HG02840 (cell line): Measurements from ENCODE around the gene SLC9A8.

Experiments used
- ATAC-seq: cut with Tn5 transposase; IDR thresholded peaks from one replicate; pipeline ENCODE4 v1.9.1; 2021; ENCODE audit warnings: mild to moderate bottlenecking, moderate library complexity, moderate number of reproducible peaks; ENCODE audit not compliant: unreplicated experiment, low FRiP score

SLC9A8 gene

DNA sequence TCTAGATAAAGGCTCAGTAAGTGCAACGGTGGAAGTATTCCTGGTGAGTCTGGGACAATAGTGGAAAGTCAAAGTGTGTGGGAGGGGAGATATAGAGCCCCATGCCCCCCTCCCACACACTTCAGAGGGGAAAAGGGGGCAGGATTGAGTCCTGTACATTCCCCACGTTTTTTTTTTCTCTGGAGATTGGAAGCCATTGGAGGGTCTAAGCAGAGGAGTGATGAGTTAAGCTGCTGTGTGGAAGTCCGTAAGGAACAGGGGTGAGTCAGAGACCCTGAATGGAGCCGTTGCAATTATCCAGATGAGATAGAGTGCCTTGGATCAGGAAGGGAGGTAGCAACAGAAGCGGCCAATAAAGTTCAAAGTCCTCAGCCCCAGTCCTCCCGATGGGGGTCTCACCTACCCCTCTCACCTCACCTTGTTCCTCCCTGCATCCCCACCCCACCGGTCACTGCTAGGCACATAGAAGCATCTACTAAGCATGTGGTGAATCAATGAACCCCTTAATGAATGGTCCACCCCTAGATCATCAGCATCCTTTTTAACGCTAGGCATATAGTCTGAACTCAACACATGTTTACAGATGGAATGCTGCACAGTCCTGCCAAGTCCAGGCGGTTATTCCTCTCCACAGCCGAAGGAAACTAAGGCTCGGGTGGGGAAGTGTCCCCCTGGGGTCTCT, 662 bp upstream of the SLC9A8 start:
- no peak for ATAC-seq

DNA sequence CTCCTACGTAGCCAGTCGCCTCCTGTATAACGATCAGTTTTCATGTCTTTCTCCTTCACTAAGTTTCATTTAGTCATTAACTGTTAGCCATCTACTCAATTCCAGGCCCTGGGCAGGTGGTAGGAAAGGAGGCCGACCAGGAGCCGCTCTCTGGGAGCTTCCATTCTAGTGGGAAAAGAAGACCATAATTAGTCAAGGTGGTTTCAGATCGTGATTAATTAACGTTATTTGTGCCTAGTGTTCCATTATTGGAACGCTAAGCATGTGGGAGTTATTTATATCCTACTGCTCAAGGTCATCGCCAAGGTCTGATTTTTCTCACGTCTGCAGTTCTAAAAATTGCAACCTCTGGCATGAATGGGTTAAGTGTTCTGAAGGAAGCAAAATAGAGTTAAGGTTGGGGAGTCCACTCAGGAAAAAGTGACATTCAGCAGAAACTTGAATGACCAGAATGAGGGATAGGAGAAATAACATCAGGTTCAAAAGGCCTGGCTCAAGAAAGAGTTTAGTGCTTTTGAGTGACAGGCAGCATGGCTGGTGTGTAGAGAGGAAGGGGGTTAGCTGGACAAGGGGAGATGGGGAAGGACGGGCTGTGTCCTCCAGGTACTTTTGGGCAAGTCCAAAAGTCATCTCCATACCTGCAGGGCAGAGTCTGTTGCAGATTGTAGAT, 812 bp downstream of the SLC9A8 start:
- ATAC-seq = no peak

DNA sequence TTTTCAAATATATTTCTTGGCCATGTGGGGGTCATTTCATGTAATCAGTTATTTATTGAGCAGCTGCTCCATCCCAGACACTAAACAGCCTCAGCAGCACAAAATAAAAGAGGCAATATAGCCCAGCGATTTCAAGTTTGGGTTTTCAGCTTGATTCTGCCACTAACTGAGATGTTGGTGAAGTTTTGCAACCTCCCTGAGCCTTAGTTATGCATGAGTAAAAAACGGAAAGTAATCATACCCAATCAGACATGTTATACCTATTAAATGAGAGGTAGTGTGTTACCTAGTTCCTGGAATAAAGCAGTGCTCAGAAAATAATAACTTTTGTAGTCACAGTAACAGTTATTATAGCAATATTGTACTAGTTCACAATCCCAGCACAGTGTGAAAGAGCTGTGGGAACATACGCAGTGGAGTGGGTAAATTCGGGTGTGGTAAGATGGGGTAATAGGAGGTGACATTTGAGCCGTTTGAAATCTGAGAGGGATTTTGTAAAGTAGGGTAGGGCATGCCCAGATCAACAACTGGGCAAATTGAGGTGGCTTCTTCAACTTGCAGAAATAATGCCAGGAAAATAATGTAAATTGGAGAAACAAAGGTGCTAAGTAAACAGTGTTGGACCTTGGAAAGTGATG, 1.5 kb downstream of the SLC9A8 start:
- ATAC-seq = no peak

DNA sequence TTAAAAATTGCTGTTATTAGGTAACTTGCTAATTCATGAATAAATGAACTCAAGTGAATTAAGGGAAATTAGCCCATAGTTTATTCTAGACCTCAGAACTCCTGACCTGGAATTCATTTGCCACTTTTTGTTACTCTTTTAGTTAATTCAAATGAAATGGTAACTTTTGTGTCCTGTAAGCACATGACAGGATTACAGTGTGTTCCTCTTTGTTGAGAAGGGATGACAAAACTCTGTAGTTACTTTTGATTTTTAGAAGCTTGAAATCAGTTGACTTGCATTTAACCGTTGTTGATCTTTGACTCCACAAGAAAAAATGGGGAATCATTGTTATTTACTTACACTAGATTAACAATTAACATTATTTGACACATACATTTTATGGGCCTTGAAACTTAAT, 6.2 kb downstream of the SLC9A8 start:
- ATAC-seq = no peak

DNA sequence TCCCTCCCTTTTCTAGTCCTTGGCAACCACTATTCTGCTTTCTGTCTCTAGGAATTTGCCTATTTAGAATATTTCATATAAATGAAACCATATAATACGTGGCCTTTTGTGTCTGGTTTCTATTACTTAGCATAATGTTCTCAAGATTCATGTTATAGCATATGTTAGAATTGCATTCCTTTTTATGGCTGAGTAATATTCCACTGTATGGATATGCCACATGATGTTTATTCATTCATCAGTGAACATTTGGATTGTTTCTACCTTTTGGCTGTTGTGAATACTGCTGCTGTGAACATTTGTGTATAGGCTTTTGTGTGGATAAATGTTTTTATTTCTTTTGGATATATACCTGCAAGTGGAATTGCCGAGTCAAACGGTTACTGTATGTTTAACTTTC, 7.1 kb downstream of the SLC9A8 start:
- ATAC-seq = no peak

DNA sequence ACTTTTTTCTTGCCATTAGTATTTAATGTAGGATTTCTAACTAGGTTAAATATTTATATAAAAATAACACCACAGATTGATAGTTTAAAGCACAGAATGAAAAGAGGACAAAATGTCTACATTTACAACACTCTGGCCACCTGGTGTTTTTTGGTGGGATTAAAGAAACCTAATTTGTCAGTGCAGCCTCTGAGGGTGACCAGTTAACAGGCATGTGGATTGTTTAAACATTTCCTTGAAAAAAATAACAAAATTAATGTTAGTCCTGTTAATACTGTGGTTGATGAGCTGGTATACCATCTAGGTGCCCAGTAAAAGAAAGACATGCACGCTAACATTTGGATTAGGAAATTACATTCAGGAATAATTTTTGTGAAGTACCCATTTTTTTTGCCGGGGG, 8.8 kb downstream of the SLC9A8 start:
- ATAC-seq = no peak

DNA sequence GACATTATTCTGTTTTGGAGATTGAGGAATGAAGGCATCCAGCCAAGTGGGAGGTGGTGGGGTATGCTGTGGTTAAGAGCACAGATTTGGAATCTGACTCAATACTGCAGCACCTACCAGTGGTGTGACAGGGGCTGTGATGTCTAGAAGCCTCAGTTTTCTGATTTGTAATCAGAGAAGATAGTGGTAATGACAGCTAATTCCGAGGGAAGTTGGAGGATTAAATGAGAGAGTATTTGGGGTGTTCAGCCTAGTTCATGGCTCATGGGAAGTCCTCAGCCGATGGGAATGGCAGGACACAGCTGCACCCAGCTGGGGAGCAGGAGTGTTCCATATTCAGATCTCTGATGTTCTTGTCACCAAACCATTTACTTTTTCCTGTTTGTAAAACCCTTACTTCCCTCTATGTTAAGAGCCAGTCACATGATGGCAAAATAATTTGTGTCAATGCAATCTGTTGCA, 9.3 kb downstream of the SLC9A8 start:
- ATAC-seq = no peak

DNA sequence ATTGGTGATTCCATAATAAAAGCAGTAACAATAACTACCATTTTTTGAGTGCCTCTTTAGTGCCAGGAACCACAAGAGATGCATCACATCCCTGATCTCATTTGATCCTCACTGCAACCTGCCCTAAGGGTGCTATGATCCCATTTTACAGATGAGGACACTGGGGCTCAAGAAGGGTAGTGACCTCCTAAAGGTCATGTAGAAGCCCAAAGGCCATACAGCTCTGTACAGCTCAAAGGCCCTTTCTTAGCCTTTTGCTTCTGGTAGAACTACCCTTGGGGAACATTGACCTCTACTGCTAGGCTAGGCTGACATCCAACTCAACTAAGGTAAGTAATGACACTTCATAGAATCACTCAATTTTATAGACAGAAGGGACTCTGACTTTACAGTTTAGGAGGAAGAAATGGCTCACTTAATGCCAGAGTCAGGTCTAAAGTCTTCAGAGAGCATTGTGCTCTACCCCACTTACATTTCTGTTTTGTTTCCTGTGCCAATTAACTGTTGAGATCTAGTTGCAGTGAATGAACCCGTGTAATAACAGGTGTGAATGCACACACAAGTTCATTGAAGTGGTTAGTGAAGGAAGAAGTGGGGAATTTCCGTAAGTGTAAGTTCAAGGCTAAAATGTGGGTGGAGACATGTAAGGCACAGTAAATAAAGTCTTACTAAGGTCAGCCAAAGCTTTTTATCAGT, 10.7 kb downstream of the SLC9A8 start:
- no peak for ATAC-seq

DNA sequence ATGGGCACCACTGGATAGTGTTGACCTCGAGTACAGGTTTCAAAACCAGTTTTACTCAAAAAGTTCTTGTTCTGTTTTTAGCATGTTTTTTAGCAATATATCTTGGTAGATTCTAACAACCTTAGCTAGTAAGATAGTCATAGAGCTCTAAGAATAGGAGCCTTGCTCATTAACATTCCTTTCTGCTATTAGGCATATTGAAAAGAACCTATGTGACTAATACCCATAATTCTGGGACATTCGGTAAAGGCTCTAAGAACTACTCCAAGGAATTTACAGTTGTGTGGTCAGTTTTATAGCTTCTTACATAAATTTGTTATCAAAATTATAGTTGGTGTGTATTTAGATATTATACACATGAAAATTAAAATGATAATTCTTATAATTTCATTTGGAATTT, 11.6 kb downstream of the SLC9A8 start:
- ATAC-seq = no peak

DNA sequence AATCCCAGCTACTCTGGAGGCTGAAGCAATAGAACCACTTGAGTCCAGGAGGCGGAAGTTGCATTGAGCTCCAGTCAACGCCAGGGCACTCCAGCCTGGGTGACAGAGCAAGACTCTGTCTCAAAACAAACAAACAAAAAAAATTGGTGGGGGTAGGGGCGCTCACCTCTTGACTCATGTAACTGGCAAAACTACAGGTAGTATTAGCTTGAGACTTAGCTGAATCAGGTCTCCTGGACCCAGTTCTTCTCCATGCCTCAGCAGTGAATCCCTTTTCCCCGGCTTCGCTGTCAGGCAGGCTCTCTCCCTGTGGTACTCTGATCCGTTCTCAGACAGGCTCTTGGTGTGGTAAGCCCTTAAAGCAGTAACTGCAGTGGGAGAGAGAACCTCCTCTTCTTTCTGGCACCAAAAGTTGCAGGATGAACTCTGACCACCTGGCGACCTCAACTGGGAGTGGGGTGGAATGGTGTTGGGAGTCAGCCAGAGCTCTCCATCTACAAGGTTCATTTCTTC, 12.9 kb downstream of the SLC9A8 start:
- ATAC-seq = no peak

DNA sequence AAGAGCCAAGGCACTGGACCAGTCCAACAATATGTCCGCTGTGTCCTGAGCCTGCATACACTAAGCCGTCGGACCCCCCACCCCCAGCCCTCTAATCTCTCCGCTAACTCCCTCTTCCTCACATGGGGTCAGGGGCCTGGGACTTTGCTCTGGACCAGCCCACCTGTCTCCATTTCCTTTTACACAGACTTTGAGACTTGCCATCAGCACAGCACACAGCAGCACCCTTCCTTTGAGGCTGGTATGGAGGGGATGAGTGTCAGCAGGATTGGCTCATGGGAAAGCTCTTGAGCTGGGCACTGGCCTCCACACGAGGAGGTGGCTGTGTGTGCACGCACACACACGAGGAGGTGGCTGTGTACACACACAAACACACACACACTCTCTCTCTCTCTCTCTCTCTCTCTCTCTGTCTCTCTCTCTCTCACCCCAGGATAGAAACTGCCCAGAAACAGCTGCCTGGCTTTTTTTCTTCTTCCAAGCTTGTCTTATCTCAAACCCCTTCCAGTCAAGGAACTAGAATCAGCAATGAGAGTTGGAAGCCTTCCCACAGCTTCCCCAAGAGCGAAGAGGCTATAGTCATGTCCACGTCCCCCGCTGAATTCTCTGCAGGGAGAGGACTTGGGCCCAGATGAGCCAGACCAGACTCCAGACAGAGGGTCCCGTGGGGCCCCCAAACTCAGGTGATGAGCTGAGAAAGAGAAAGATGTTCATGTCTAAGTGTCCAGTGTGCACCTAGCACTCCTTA, 18.6 kb downstream of the SLC9A8 start:
- ATAC-seq = no peak

DNA sequence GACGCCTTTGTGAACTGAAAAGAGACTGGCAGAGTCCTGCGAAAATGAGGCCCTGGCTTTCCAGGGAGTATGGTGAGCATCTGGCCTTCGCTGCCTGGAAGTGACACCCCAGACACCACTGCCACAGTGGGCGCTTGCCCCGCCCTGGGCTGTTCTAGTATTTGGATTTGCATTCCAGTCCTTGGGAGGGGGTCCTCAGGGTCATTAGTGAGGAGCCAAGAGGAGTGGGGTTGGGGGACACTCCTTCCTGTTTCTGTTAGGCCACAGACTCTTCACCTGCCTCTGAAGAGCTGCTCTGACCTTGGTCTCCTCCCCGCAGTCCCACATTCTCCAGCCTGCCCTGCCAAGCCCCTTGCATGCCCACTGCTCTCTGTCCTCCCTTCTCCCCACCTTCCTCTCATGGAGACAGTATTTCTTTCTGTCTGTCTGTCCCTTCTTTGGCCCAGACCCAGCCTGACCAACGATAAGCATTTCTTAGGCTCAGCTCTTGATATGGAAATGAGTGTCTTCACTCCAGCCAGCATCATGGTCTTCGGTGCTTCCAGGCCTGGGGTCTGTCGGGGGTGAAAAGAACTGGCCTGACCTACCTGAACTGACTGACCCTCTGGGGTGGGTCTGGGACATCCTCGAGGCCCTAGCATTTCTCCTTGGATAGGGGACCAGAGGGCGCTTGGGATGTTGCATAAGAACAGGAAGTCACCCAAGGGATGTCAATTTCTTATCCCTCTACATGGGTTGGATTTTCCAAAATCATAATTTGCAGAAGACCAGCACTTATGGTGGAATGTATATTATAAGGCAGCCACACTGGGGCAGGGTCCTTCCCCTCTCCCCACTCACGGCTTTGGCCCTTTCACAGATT, 19.4 kb downstream of the SLC9A8 start:
- ATAC-seq = no peak

DNA sequence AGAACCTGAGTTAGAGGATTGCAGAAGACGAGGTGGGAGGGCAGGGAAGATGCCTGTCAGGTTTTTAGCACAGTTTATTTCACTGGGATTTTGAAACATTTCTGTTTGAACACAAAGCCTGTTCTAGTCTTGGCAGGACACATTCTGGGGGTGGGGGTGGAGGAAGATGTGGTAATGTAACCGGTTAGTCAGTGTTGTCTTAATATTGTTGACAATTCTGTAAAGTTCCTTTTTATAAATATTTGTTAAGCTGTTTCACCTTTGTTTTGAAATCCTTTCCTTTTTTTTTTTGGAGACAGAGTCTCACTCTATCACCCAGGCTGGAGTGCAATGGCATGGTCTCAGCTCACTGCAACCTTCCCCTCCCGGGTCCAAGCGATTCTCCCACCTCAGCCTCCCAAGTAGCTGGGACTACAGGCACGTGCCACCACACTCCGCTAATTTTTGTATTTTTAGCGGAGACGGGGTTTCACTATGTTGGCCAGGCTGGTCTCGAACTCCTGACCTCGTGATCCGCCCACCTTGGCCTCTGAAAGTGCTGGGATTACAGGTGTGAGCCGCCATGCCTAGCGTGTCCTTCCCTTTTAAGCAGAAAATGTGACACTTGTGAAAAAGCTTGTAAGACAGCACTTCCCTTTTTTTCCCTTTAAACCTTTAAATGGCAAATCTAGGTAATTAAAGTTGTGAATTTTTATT, 20.2 kb downstream of the SLC9A8 start:
- ATAC-seq = no peak

DNA sequence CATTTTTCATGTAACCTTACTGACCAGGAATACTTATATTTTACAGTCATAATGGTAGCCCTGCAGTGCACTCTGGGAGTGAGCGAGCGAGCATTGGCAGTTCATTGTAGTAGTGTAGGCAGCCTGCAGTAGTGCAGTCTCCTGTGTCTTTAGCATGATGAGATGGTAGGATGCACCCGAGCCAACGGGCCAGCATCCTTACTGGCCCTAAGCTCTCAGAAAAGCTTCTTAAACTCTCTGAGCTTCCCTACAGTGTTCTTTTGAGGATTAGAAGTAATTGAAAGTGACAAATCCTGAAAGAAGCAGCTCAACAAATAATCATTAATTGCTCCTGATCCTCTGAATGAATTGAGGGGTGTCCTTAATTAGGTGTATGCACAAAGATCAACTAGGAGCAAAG, 20.9 kb downstream of the SLC9A8 start:
- no peak for ATAC-seq

DNA sequence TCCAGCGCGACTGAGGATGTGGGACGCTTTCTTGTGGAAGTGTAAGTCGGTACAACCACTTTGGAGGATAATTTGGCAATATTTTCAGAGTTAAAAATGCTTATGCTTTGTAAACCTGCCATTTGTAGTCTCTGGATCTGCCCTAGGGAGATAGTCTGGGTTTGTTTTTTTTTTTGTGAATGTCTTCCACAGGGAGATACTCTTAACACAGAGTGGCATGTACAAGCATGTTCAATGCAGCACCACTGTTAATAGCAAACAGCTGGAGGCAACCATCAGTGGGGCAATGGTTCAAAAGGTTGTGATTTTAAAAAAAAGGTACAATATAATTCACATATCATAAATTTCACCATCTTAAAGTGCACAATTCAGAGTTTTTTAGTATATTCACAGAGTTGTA, 22.4 kb downstream of the SLC9A8 start:
- no peak for ATAC-seq

DNA sequence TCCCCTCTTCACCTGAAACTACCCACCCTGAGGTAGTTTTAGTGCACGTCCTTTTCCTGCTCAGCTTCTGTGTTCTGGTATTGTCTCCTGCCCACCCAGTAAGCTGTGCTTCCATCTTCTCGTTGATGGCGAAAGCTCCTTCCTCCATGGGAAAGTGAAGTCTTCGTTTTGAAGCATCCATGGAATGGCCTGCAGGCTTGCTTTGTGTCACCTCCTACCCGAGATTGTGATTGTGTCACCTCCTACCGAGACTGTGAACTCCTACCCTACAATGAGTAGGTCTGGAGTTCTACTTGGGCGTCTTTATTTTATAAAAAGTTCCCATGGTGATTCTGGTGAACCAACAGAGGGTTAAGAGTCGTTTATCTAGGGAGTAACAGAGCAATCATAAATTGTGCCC, 25.9 kb downstream of the SLC9A8 start:
- ATAC-seq = no peak

DNA sequence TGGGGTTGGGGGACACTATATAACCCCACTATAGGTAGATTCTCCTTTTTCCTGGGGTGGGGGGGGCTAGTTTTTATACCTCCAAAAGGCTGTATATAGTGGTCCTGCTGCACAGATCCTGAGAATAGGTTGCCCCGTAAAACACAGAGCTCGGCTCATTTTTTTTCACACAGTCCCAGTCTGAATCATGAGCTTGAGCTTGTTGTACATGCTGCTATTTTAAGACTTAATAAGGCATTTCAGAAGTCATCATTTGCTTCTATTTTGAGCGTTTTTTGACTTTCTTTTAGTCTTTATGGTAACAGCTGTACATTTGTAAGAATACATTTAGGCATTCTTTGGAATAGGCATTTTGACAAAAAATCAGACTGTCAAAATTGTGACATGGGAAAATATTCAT, 30.5 kb downstream of the SLC9A8 start:
- no peak for ATAC-seq

DNA sequence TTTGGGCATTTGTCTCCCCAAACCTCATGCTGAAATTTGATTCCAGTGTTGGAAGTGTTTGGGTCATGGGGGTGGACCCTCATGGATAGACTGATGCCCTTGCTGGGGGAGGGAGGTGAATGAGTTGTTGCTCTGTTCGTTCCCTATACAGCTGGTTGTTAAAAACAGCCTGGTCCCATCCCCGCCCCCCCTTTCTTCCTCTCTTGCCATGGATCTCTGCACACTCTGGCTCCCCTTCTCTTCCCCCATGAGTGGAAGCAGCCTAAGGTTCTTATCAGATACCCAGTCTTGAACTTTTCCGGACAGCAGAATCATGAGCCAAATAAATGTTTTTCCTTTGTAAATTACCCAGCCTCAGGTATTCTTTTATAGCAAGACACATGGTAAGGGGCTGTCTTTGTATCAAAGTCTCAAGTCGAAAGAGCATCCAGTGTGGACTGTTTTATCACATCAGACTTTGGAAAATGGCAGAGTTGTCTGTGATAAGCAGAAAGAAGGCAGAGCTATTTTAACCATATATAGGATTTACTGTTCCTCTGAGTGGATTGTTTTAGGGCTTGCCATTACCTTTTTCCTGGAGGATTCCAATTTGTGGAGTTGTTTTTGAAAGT, 31.2 kb downstream of the SLC9A8 start:
- ATAC-seq = no peak
